ENCODE measurements around the gene KIAA2012. TPM values are rescaled to one million over a fixed set of nuclear protein-coding genes. Genes with fewer than 3 reads are reported as not detected.

Gene KIAA2012
- total RNA-seq, 1 donor from 2014 or later, result not detected

GRCh38 chr2:202187570-202187969 lies 114.5 kb downstream of the KIAA2012 start:
- no peak for TF ChIP-seq CTCF (IDR thresholded peaks at IDR 0.05; ENCODE audit: insufficient read depth, low read length, severe bottlenecking)

GRCh38 chr2:202193305-202193704 lies 120.2 kb downstream of the KIAA2012 start:
- TF ChIP-seq CTCF (IDR thresholded peaks at IDR 0.05; ENCODE audit: insufficient read depth, low read length, severe bottlenecking), result no peak
- FAIRE-seq, result no peak
- no peak for DNase-seq (ENCODE audit: low read depth)
- Histone ChIP-seq H3K36me3 (ENCODE audit: control insufficient read depth, insufficient read depth, low read length) (no peaks in the 10 kb centered on the region), H3K27me3 (ENCODE audit: control insufficient read depth, insufficient read depth, low read length) (no peaks in the 10 kb centered on the region), H3K4me3 (ENCODE audit: low read depth, low read length) (no peak overlapping the region)

More at GRCh38 chr2:202187570-202187969, 114.5 kb downstream of the KIAA2012 start:
- Histone ChIP-seq H3K36me3 (ENCODE audit: control insufficient read depth, insufficient read depth, low read length) (no peaks in the 10 kb centered on the region), H3K27me3 (ENCODE audit: control insufficient read depth, insufficient read depth, low read length) (no peaks in the 10 kb centered on the region), H3K4me3 (ENCODE audit: low read depth, low read length) (no peak overlapping the region)
- FAIRE-seq (no peak), DNase-seq (ENCODE audit: low read depth) (no peak)

- no peak for TF ChIP-seq CTCF (IDR thresholded peaks at IDR 0.05; ENCODE audit: insufficient read depth, low read length, severe bottlenecking)
Observed at GRCh38 chr2:202193881-202194353, 120.9 kb downstream of the KIAA2012 start.

DNA sequence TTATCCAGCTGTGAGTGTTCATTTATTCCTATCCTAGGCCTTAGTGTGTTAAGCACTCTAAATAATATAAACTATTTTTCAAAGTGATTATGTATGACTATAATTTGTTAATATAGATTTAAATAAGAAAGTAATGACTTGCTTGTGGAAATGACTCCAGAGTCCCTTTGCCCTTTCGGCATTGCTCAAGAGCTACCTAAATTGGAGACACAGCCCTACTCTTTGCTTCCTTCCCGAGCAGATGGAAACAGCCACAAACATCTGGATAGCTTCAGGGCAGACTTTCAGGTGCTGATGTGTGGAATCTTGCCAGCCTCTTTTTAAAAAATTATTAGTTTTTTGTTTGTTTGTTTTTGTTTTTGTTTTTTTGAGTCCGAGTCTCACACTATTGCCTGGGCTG lies 121.4 kb downstream of the KIAA2012 start:
- DNase-seq (ENCODE audit: low read depth), result no peak
- H3K4me3 ChIP-seq (ENCODE audit: low read depth, low read length), result no peak overlapping the region
- no peak for TF ChIP-seq CTCF (IDR thresholded peaks at IDR 0.05; ENCODE audit: insufficient read depth, low read length, severe bottlenecking)
- H3K27me3 ChIP-seq (ENCODE audit: control insufficient read depth, insufficient read depth, low read length), result no peaks in the 10 kb centered on the region
- FAIRE-seq, result no peak
- H3K36me3 ChIP-seq (ENCODE audit: control insufficient read depth, insufficient read depth, low read length), result no peaks in the 10 kb centered on the region

More at GRCh38 chr2:202193881-202194353, 120.9 kb downstream of the KIAA2012 start:
- FAIRE-seq, result peak; percentile 13
- H3K27me3 ChIP-seq (ENCODE audit: control insufficient read depth, insufficient read depth, low read length), result no peaks in the 10 kb centered on the region
- no peak for DNase-seq (ENCODE audit: low read depth)
- no peaks in the 10 kb centered on the region for H3K36me3 ChIP-seq (ENCODE audit: control insufficient read depth, insufficient read depth, low read length)
- no peak overlapping the region for H3K4me3 ChIP-seq (ENCODE audit: low read depth, low read length)

DNA sequence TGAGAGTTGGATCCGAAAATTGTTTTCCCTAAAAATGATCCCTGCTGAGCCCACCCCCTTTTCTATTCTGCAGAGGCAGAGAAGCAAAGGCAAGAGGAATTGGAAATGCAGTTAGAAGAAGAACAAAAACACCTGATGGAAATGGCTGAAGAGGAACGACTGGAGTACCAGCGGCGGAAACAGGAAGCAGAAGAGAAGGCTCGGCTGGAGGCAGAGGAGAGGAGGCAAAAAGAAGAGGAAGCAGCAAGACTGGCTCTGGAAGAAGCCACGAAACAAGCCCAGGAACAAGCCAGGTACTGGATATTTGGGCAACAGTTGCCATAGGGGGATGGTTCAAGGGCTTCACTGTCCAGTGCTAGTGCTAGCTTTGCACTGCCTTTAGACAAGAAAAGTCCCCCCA lies 123.7 kb downstream of the KIAA2012 start:
- no peak for FAIRE-seq
- DNase-seq (ENCODE audit: low read depth), result no peak
- Histone ChIP-seq H3K36me3 (ENCODE audit: control insufficient read depth, insufficient read depth, low read length) (no peaks in the 10 kb centered on the region), H3K27me3 (ENCODE audit: control insufficient read depth, insufficient read depth, low read length) (no peaks in the 10 kb centered on the region), H3K4me3 (ENCODE audit: low read depth, low read length) (no peak overlapping the region)
- no peak for TF ChIP-seq CTCF (IDR thresholded peaks at IDR 0.05; ENCODE audit: insufficient read depth, low read length, severe bottlenecking)
